ENCODE results near the gene CFAP100. TPM values are rescaled to one million over a fixed set of nuclear protein-coding genes. Genes with fewer than 3 reads are reported as not detected.

Gene CFAP100
- total RNA-seq, 1 experiment from 2014 or later: not detected

DNA sequence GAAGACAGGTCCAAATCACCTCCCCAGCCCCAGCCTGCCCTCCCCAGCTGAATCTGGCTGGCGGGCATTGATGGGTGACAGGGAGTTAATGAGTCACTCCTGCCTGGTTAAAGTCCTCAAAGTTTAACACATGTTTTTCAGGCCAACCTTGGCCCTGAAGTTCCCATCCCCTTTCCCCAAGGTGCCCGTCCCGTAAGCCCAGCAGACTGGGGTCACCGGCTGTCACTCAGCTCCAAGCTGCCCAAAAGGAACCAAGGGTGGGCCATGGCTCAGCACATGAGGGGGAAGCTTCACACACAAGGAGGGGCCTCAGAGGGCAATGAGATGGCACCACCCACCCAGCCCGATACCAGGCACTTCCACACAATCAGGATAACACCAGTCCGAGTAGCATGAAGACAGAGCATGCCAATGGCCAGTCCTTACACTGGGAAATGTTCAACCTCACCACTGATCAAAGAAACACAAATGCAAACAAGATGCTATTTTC is 27.3 kb upstream of the CFAP100 start:
- TF ChIP-seq, protein P1, sequence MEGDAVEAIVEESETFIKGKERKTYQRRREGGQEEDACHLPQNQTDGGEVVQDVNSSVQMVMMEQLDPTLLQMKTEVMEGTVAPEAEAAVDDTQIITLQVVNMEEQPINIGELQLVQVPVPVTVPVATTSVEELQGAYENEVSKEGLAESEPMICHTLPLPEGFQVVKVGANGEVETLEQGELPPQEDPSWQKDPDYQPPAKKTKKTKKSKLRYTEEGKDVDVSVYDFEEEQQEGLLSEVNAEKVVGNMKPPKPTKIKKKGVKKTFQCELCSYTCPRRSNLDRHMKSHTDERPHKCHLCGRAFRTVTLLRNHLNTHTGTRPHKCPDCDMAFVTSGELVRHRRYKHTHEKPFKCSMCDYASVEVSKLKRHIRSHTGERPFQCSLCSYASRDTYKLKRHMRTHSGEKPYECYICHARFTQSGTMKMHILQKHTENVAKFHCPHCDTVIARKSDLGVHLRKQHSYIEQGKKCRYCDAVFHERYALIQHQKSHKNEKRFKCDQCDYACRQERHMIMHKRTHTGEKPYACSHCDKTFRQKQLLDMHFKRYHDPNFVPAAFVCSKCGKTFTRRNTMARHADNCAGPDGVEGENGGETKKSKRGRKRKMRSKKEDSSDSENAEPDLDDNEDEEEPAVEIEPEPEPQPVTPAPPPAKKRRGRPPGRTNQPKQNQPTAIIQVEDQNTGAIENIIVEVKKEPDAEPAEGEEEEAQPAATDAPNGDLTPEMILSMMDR (IDR thresholded peaks at IDR 0.05; ENCODE audit: unreplicated experiment): no peak
- no peaks in the 10 kb centered on the region for H3K36me3 Mint-ChIP-seq (ENCODE audit: insufficient read depth, unreplicated experiment)
- no peak for DNase-seq
- H3K27ac Mint-ChIP-seq (ENCODE audit: unreplicated experiment): no peak overlapping the region
- CTCF ChIA-PET: no interaction called here
- intact Hi-C loops (cut with micrococcal nuclease; ENCODE audit: unreplicated experiment): no loop called here
- no peaks in the 10 kb centered on the region for H3K4me1 Mint-ChIP-seq (ENCODE audit: low read depth, unreplicated experiment)
- H3K27me3 Mint-ChIP-seq (ENCODE audit: unreplicated experiment): peaks cover 52% of the 10 kb centered on the region
- BruUV-seq (replicated peaks): no TSS peak
- no peak overlapping the region for H3K4me3 Mint-ChIP-seq (ENCODE audit: low read depth, unreplicated experiment)
- no peaks in the 10 kb centered on the region for H3K9me3 Mint-ChIP-seq (ENCODE audit: low read depth, unreplicated experiment)

DNA sequence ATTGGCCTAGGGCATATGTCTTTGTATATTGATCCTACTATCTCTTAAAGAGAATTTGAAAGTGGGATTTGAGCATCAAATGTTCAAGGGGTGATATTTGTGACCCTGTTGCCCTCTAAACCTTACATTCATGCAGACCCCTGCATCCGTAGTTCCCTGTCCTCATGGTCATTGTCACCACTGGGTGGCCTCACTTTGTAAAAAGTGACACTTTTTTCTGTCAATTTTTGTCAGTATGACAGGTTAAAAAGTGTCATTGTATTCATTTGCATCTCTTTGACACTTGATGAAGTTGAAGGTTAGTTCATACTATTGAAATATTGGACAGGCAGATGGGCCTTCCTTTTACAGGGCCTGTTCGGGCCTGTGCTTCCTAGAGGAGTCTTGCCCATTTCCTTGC is 25.2 kb upstream of the CFAP100 start:
- no peak for DNase-seq

DNA sequence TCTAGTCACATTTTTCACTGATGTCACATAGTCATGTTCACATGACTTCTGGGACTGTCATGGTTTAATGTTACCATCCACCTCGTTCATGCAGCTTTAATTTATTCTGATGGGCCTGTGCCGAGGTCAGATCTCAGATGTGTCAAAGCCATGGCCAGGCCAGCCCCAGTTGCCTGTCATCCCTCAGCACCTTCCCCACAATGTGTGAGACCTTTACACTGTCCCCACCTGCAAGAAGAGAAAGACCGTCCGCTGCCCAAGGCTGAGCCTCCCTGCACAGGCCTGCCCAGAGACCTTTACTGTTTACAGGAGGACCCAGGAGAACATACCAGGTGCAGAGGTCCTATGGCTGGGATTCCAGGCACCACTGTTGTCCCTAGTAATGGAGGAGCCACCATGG is 24.7 kb upstream of the CFAP100 start:
- CTCF ChIA-PET: interaction anchor here (1.1 kb wide), 1 partner anchor 238 kb away, joined by 3 read pairs; no protein-coding TSS in a partner anchor
- no peak for DNase-seq
- no peak overlapping the region for H3K4me3 Mint-ChIP-seq (ENCODE audit: low read depth, unreplicated experiment)
- H3K9me3 Mint-ChIP-seq (ENCODE audit: low read depth, unreplicated experiment): no peaks in the 10 kb centered on the region
- TF ChIP-seq, protein P1 (IDR thresholded peaks at IDR 0.05; ENCODE audit: unreplicated experiment): no peak
- no peaks in the 10 kb centered on the region for H3K36me3 Mint-ChIP-seq (ENCODE audit: insufficient read depth, unreplicated experiment)
- intact Hi-C loops (cut with micrococcal nuclease; ENCODE audit: unreplicated experiment): no loop called here
- H3K27ac Mint-ChIP-seq (ENCODE audit: unreplicated experiment): no peak overlapping the region
- H3K27me3 Mint-ChIP-seq (ENCODE audit: unreplicated experiment): peaks cover 45% of the 10 kb centered on the region
- no TSS peak for BruUV-seq (replicated peaks)
- no peaks in the 10 kb centered on the region for H3K4me1 Mint-ChIP-seq (ENCODE audit: low read depth, unreplicated experiment)

More for the DNA sequence above, 25.2 kb upstream of the CFAP100 start:
- no peaks in the 10 kb centered on the region for H3K36me3 Mint-ChIP-seq (ENCODE audit: insufficient read depth, unreplicated experiment)
- CTCF ChIA-PET: no interaction called here
- intact Hi-C loops (cut with micrococcal nuclease; ENCODE audit: unreplicated experiment): no loop called here
- H3K27ac Mint-ChIP-seq (ENCODE audit: unreplicated experiment): no peak overlapping the region
- BruUV-seq (replicated peaks): no TSS peak
- H3K27me3 Mint-ChIP-seq (ENCODE audit: unreplicated experiment): peaks cover 45% of the 10 kb centered on the region
- TF ChIP-seq, protein P1 (IDR thresholded peaks at IDR 0.05; ENCODE audit: unreplicated experiment): no peak
- no peak overlapping the region for H3K4me3 Mint-ChIP-seq (ENCODE audit: low read depth, unreplicated experiment)
- no peaks in the 10 kb centered on the region for H3K4me1 Mint-ChIP-seq (ENCODE audit: low read depth, unreplicated experiment)
- no peaks in the 10 kb centered on the region for H3K9me3 Mint-ChIP-seq (ENCODE audit: low read depth, unreplicated experiment)

DNA sequence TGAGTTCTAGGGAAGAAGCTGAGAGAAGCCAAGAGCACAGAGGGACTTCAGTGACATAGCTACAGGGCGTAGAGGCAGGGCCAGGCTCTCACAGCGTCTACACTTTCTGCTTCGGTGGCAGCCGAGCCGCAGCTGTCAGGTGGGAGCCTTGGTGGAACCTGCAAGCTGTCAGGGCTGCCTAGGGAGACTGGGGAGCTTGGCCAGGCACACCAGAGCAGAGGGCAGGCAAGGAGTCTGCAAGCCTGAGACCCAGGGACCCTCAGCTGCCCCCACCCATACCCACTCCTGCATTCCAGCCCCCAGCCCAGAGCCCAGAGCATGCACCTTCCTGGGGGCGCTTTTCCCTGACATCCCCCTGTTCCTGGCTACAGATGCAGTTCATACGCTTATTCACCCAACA is 24.1 kb upstream of the CFAP100 start:
- intact Hi-C loops (cut with micrococcal nuclease; ENCODE audit: unreplicated experiment): no loop called here
- H3K27me3 Mint-ChIP-seq (ENCODE audit: unreplicated experiment): peaks cover 42% of the 10 kb centered on the region
- CTCF ChIA-PET: interaction anchor here (1.1 kb wide), 1 partner anchor 239 kb away, joined by 3 read pairs; no protein-coding TSS in a partner anchor

More for the DNA sequence above, 24.1 kb upstream of the CFAP100 start:
- Mint-ChIP-seq H3K9me3 (ENCODE audit: low read depth, unreplicated experiment) (no peaks in the 10 kb centered on the region), H3K4me1 (ENCODE audit: low read depth, unreplicated experiment) (no peaks in the 10 kb centered on the region), H3K36me3 (ENCODE audit: insufficient read depth, unreplicated experiment) (no peaks in the 10 kb centered on the region), H3K27ac (ENCODE audit: unreplicated experiment) (no peak overlapping the region), H3K4me3 (ENCODE audit: low read depth, unreplicated experiment) (no peak overlapping the region)
- BruUV-seq (replicated peaks): no TSS peak
- DNase-seq: no peak
- TF ChIP-seq, protein P1 (IDR thresholded peaks at IDR 0.05; ENCODE audit: unreplicated experiment): no peak

Measured in Calu3 (cell line).